Hematopoietic multipotent progenitor cell (in vitro differentiated cells): Measurements from ENCODE around the gene TGFB2. TPM values are rescaled to one million over a fixed set of nuclear protein-coding genes. Genes with fewer than 3 reads are reported as not detected.
A peak's percentile ranks its signal among the peaks of the same experiment; 100 is the strongest.

Source experiments
- DNase-seq, 3 donors: peaks; one replicate each; pipeline ENCODE4 v3.0.0-alpha.2; 2011 to 2015; ENCODE audit warnings: low read depth in 2 of 3, low spot score in 2 of 3
- total RNA-seq: library from RNA; depleted of rRNA; stranded (reverse); fragments of >200 nt; gene quantifications from one replicate; pipeline ENCODE4 v1.2.3, GENCODE V29; 2012

TGFB2 gene
- total RNA-seq, 1 donor: under 0.01 TPM

DNA sequence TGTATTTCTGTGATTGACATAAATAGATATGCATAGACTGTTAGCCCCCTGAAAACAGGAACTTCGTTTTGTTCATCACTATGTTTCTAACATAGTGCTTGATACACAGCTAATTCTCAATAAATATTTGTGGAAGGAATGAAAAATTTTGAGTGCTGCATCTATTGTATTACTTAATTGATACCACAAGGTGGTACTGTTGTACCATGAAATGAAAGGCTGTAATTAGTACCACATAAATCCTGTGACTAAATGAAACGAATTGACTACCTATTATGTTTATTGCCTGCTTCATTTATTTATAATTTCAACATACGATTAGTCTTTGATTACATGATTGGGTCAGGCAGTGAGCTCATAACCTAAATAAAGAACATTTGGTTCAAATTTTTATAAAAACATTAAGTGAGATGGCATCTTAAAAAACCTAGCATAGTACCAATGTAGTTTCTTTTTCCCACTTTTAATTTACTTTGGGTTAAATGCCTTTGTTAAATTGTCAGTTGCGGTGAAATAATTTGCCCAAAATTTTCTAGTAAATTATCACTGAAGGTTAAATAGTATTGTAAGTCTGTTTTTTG lies 15.0 kb upstream of the TGFB2 start:
- DNase-seq: peak in 1 of 3 donors; percentile 67

DNA sequence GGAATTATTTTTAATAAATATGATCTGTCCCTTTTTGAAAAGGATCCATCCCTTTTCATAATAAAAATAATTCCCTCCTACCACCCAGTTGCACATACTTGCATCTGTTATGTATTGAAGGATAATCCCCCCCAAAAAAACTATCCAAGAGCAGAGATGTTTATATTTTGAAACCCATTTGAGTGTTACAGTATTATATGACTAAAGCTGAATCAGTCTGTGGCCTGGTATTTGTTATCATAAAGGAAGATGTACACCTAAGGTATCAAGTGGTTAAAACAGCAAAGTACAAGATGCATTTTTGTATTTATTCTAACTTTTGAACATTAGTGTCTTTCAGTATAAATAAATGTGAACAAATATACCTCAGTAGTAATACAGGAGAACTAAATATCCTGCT lies 12.7 kb upstream of the TGFB2 start:
- DNase-seq: no peak

DNA sequence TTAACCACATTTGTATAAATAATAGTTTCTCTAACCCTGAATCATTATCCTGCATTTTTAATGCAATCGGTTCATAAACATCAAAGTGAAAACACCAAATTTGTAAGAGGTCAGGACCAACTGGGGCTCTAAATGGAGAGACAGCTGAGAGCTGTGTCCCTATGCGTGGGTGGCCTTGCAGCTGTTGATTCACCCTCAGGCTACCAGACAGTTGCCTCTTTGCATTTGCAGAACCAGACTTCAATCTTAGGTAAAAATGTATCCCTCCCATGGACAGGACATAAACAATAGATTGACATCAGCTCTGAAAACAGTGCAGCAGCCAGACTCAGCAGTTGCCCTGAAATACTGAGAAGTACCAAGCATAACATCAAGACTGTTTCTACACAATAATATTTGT lies 8.8 kb upstream of the TGFB2 start:
- no peak for DNase-seq

DNA sequence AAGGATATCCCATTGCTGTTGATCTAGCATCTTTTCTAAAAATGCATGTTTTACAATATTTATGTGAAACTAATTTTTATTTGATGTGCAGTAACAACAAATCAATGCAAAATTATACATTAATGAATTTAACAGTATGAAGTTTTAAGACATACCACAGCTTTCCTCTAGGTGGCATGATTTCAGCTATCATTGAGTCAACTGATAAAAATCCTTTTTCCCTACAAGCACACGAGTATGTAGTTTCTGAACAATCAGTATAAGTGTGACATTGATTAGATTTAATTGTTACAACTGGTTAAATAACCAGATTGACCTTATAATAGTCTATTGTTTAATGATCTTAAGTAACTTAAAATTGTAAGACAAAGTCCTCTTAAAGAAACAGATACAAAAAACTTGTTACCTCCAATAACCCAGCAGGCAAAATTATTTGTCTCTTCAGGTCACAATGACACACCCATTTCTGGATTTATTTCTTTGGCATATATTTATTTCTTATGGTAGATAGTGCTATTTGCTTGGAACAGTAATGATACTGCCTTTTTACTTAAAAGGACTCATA lies 5.8 kb upstream of the TGFB2 start:
- DNase-seq: peak in 1 of 3 donors; percentile 58

DNA sequence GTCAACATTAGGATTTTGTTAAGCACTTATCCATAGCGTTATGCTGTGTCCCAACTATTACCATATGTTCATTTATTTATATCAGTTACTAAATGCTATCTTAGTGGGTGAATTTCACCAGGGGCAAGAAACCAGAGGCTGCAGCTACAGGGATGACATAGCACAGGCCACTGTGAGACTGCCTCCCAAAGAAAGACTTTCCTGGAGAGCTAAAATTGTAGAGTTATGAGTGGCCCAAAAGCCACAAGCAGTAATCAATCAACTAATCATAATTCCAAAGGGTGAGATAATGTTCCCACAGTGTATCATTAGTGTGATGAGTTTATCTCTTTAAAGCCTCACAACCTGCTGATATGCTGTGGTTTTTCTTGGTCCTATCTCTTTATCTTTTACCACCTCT lies 3.8 kb upstream of the TGFB2 start:
- no peak for DNase-seq

GRCh38 chr1:218342091-218342490 lies 3.0 kb upstream of the TGFB2 start:
- no peak for DNase-seq

DNA sequence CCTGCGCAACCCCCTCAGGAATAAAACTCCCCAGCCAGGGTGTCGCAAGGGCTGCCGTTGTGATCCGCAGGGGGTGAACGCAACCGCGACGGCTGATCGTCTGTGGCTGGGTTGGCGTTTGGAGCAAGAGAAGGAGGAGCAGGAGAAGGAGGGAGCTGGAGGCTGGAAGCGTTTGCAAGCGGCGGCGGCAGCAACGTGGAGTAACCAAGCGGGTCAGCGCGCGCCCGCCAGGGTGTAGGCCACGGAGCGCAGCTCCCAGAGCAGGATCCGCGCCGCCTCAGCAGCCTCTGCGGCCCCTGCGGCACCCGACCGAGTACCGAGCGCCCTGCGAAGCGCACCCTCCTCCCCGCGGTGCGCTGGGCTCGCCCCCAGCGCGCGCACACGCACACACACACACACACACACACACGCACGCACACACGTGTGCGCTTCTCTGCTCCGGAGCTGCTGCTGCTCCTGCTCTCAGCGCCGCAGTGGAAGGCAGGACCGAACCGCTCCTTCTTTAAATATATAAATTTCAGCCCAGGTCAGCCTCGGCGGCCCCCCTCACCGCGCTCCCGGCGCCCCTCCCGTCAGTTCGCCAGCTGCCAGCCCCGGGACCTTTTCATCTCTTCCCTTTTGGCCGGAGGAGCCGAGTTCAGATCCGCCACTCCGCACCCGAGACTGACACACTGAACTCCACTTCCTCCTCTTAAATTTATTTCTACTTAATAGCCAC lies 696 bp downstream of the TGFB2 start:
- DNase-seq: peak in 2 of 3 donors; percentile 50 to 60

DNA sequence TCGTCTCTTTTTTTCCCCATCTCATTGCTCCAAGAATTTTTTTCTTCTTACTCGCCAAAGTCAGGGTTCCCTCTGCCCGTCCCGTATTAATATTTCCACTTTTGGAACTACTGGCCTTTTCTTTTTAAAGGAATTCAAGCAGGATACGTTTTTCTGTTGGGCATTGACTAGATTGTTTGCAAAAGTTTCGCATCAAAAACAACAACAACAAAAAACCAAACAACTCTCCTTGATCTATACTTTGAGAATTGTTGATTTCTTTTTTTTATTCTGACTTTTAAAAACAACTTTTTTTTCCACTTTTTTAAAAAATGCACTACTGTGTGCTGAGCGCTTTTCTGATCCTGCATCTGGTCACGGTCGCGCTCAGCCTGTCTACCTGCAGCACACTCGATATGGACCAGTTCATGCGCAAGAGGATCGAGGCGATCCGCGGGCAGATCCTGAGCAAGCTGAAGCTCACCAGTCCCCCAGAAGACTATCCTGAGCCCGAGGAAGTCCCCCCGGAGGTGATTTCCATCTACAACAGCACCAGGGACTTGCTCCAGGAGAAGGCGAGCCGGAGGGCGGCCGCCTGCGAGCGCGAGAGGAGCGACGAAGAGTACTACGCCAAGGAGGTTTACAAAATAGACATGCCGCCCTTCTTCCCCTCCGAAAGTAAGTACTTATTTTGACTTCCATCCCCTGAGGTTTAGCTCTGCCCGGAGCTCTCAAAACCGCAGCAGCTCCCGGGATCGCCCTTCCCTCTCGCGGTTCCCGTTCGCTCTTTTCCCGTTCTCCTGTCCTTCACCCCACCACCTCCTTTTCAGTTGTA lies 1.5 kb downstream of the TGFB2 start:
- DNase-seq: no peak

GRCh38 chr1:218347336-218347722 lies 2.2 kb downstream of the TGFB2 start:
- DNase-seq: no peak

DNA sequence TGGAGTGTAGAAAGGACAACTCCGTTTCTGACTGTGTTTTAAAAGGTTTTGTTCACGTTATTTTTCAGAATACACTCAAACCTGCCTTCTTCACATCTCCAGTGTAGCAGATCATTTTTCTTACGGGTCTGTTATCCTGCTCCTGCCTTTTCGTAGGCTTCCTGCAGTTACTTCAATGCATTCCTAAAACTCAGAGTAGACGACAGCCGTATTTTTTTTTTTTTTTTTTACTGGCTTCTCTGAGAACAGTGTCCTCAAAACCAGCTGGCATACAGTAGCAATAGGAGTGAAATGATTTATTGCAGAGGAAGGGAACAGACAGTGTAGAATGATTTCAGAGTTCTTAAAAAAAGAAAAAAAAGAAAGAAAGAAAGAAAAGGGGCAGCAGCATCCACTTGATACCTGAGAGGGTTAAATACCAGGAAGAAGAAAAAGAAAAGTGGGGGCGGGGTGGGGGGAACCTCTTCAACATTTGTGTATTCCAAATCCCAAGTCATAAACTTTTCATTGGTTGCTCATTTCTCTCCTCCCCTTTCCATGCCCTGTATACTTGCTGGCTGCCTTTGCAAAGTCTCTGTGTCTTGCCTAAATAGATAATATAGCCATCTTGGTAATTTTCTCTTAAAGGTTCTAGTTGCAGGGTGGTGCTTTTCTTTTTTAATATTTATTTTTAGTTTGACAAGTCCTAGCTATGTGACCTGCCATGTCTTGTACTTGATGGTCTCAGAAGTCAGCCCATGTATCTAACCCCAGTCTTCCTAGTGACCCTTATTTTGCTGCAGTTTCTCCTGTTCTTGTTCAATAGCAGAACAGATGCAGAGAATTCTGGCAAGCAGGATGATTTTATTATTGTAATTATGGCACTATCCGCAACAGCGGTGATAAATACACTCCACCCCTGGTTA lies 2.8 kb downstream of the TGFB2 start:
- DNase-seq: no peak

- no peak for DNase-seq
Observed at GRCh38 chr1:218348628-218349071, 3.5 kb downstream of the TGFB2 start.

DNA sequence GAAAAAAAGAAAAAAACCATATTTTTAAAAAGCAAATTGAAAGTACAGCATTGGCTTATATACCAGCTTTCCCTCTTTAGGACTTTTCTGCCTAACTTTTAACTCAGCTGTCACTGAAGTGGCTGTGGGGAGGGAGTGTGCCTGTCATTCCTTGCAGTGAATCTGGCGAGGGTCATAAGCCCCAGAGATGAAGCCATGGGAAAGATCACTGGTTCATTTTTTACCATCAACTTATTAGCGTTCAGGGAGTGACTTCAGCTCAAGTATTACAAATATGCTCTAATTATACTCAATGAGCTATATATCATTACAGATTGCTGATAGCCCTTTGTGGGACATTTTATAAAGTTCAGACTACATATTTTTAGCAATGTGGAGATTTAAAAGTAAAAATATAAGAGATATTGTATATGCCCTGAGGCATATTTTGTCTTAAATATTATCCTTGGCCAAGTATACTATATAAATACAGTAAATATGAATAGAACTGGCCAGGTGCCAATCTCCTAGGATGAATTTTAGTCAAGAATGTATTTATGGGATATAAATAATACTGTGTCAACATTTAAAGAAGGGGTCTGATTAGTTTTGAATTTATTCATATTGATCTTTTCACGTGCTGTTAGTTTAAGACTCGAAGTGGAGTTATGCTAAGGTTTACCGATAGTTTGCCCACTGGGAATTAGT lies 4.4 kb downstream of the TGFB2 start:
- DNase-seq: no peak

GRCh38 chr1:218350035-218350525 lies 4.9 kb downstream of the TGFB2 start:
- no peak for DNase-seq

- no peak for DNase-seq
Observed at GRCh38 chr1:218350801-218351266, 5.7 kb downstream of the TGFB2 start.

DNA sequence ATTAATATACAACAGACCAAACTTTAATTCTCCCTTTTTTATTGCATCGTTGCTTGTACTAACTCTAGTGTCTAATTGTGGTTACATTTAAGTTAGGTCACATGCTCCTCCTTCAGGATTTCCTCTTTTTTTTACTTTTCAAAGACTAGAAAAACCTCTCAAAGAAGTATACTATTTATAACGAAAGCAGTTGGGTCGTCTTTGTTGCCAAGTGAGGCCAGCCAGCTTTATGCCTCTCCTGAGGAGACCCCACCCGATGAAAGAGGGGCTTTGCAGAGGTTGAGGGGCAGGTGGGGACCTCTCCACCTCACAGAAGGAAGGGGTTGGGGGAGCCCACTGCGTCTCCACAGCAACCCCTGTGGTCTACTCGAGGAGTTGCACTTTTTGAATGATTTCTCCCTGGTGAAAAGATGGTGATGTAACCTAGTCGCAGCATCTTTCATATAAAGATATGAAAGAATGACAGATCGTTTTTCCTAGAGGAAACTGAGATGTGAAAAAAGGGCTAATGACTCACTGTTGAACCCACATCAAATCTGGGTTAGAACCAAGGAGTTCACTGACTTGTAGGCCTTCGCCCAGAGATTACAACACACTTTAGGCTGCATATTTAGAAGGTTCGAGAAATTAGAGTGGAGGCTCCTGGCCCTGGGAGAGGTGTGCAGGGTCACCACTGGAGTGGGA lies 6.4 kb downstream of the TGFB2 start:
- peak in 2 of 3 donors; percentile 75 to 82 for DNase-seq

- DNase-seq: no peak
Observed at GRCh38 chr1:218352075-218352438, 6.9 kb downstream of the TGFB2 start.

GRCh38 chr1:218353656-218354055 lies 8.5 kb downstream of the TGFB2 start:
- DNase-seq: no peak

DNA sequence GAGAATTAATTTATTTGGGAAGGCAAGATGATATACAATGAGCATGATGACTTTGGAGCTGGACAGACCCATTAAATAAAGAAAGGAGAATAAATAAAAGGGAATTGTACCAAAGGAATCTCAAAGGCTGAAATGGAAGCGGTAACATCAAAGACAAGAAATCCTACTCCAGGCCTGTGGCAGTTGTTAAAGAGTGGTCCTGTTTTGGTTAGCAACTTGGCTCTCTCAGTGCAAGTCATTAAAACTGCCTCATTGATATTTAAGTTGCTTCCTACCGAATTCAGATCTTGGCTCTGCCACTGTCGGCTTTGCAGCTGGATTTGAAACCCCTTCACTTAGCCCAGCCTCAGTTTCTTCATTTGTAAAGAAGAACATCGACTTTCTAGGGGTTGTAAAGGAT lies 10.1 kb downstream of the TGFB2 start:
- no peak for DNase-seq
